Measurements from ENCODE around the gene DLX2. TPM values are rescaled to one million over a fixed set of nuclear protein-coding genes. Genes with fewer than 3 reads are reported as not detected.

DLX2 gene
- total and polyA plus RNA-seq, 12 donors: 0.06 to 0.49 (median 0.15) TPM; not detected in 5

- Histone ChIP-seq H3K4me3 (no peak overlapping the region), H3K9me3 (replicated peaks in 1 of 3) (no peaks in the 10 kb centered on the region), H3K4me1 (replicated peaks in 1 of 2) (peaks cover 21 to 34% of the 10 kb centered on the region in 2 donors), H3K27ac (no peak overlapping the region), H3K27me3 (peaks cover 99% of the 10 kb centered on the region), H3K36me3 (replicated peaks in 1 of 2) (no peaks in the 10 kb centered on the region)
- 25 to 31% (median 29%) methylated on average over 18 of the region's 18 CpGs for WGBS, 4 donors
- no peak for DNase-seq
- TF ChIP-seq POLR2A (IDR thresholded peaks at IDR 0.05): no peak
- no peak for TF ChIP-seq CTCF (IDR thresholded peaks at IDR 0.05)
- intact Hi-C loops (cut with DNase I): no loop called here
These were observed 9.0 kb downstream of the DLX2 start for GRCh38 chr2:172093416-172094293.

GRCh38 chr2:172092716-172093415 is 9.8 kb downstream of the DLX2 start:
- Histone ChIP-seq H3K36me3 (replicated peaks in 1 of 2) (no peaks in the 10 kb centered on the region), H3K27me3 (peaks cover 99% of the 10 kb centered on the region), H3K9me3 (replicated peaks in 1 of 3) (no peaks in the 10 kb centered on the region), H3K4me1 (replicated peaks in 1 of 2) (peaks cover 21 to 32% of the 10 kb centered on the region in 2 donors), H3K4me3 (no peak overlapping the region), H3K27ac (no peak overlapping the region)
- WGBS, 4 donors: 9 to 22% (median 20%) methylated on average over 19 of the region's 19 CpGs
- DNase-seq: no peak
- TF ChIP-seq CTCF (IDR thresholded peaks at IDR 0.05): no peak
- TF ChIP-seq POLR2A (IDR thresholded peaks at IDR 0.05): no peak
- intact Hi-C loops (cut with DNase I): no loop called here

- WGBS, 4 donors: 22 to 33% (median 28%) methylated on average over 11 of the region's 11 CpGs
- intact Hi-C loops (cut with DNase I): no loop called here
- TF ChIP-seq POLR2A (IDR thresholded peaks at IDR 0.05): no peak
- TF ChIP-seq CTCF (IDR thresholded peaks at IDR 0.05): no peak
- Histone ChIP-seq H3K4me1 (replicated peaks in 1 of 2) (peaks cover 18 to 26% of the 10 kb centered on the region in 2 donors), H3K9me3 (replicated peaks in 1 of 3) (no peaks in the 10 kb centered on the region), H3K27me3 (peaks cover 99% of the 10 kb centered on the region), H3K27ac (no peak overlapping the region), H3K4me3 (no peak overlapping the region), H3K36me3 (replicated peaks in 1 of 2) (no peaks in the 10 kb centered on the region)
- no peak for DNase-seq
These were observed 10.7 kb downstream of the DLX2 start for GRCh38 chr2:172091761-172092566.

Data from adrenal gland (tissue), 12 donors.